H9 (cell line): ENCODE data around the gene ALOX5AP. TPM values are rescaled to one million over a fixed set of nuclear protein-coding genes. Genes with fewer than 3 reads are reported as not detected.

ENCODE experiments used
- DNase-seq: peaks from one replicate; pipeline ENCODE4 v3.0.0-alpha.2; 2017
- H2AFZ ChIP-seq: one replicate; pipeline ENCODE4 v1.6.1; 2013; ENCODE audit warnings: mild to moderate bottlenecking, low read length, control low read depth, moderate library complexity
- H2AK5ac ChIP-seq: 2 replicates; pipeline ENCODE4 v1.6.1; 2013; ENCODE audit warnings: low read length, control low read depth, mixed read lengths; ENCODE audit not compliant: insufficient read length
- H2BK120ac ChIP-seq: one replicate; pipeline ENCODE4 v1.6.1; 2013; ENCODE audit warnings: low read depth, mild to moderate bottlenecking, low read length, control low read depth, inconsistent platforms; ENCODE audit not compliant: poor library complexity, severe bottlenecking
- H2BK12ac ChIP-seq: 2 replicates; pipeline ENCODE4 v1.6.1; 2013; ENCODE audit warnings: low read length, control low read depth, mixed read lengths, low read depth; ENCODE audit not compliant: insufficient read length
- H2BK15ac ChIP-seq: 2 replicates; pipeline ENCODE4 v1.6.1; 2013; ENCODE audit warnings: low read depth, low read length, control low read depth
- H2BK20ac ChIP-seq: one replicate; pipeline ENCODE4 v1.6.1; 2013; ENCODE audit warnings: low read depth, mild to moderate bottlenecking, low read length, control low read depth, inconsistent platforms; ENCODE audit not compliant: poor library complexity, severe bottlenecking
- H2BK5ac ChIP-seq: 2 replicates; pipeline ENCODE4 v1.6.1; 2013; ENCODE audit warnings: low read length, control low read depth, mixed read lengths; ENCODE audit not compliant: insufficient read length
- H3K14ac ChIP-seq: 2 replicates; pipeline ENCODE4 v1.6.1; 2013; ENCODE audit warnings: low read length, control low read depth; ENCODE audit not compliant: insufficient read depth
- H3K18ac ChIP-seq: 2 replicates; pipeline ENCODE4 v1.6.1; 2013; ENCODE audit warnings: low read depth, mild to moderate bottlenecking, mixed read lengths, low read length, control low read depth; ENCODE audit not compliant: insufficient read length
- H3K23ac ChIP-seq: 2 replicates; pipeline ENCODE4 v1.6.1; 2013; ENCODE audit warnings: low read length, control low read depth, mixed read lengths, low read depth; ENCODE audit not compliant: insufficient read length
- H3K23me2 ChIP-seq: 2 replicates; pipeline ENCODE4 v1.6.1; 2013; ENCODE audit warnings: low read depth, mild to moderate bottlenecking, mixed read lengths, low read length, control low read depth; ENCODE audit not compliant: insufficient read length, poor library complexity, severe bottlenecking
- H3K27ac ChIP-seq: 2 replicates; pipeline ENCODE4 v1.5.1; 2013; ENCODE audit warnings: low read length, control low read depth, mixed read lengths, low read depth; ENCODE audit not compliant: insufficient read length
- H3K27me3 ChIP-seq: 2 replicates; pipeline ENCODE4 v1.6.1; 2013; ENCODE audit warnings: low read length, control low read depth, inconsistent platforms; ENCODE audit not compliant: insufficient read depth
- H3K4ac ChIP-seq: 2 replicates; pipeline ENCODE4 v1.6.1; 2013; ENCODE audit warnings: low read depth, mild to moderate bottlenecking, control low read depth, inconsistent platforms, low read length, moderate library complexity
- H3K4me1 ChIP-seq: 2 replicates; pipeline ENCODE4 v1.6.1; 2013; ENCODE audit warnings: low read length, control low read depth, inconsistent platforms; ENCODE audit not compliant: insufficient read depth
- H3K4me2 ChIP-seq: 2 replicates; pipeline ENCODE4 v1.6.1; 2013; ENCODE audit warnings: low read length, control low read depth, mixed read lengths; ENCODE audit not compliant: insufficient read length, insufficient read depth
- H3K56ac ChIP-seq: 2 replicates; pipeline ENCODE4 v1.6.1; 2013; ENCODE audit warnings: low read depth, mild to moderate bottlenecking, mixed read lengths, low read length, control low read depth; ENCODE audit not compliant: insufficient read length
- H3K79me1 ChIP-seq: 2 replicates; pipeline ENCODE4 v1.6.1; 2013; ENCODE audit warnings: low read depth, mild to moderate bottlenecking, moderate library complexity, low read length, control low read depth, inconsistent platforms; ENCODE audit not compliant: insufficient read depth, poor library complexity, severe bottlenecking
- H3K79me2 ChIP-seq: 2 replicates; pipeline ENCODE4 v1.6.1; 2013; ENCODE audit warnings: low read length, control low read depth, inconsistent platforms; ENCODE audit not compliant: insufficient read depth
- H3K9ac ChIP-seq: 2 replicates; pipeline ENCODE4 v1.6.1; 2013; ENCODE audit warnings: low read length, control low read depth, mixed read lengths; ENCODE audit not compliant: insufficient read length; ENCODE audit errors: extremely low read depth
- H3K9me3 ChIP-seq: one replicate; pipeline ENCODE4 v1.6.1; 2013; ENCODE audit warnings: low read depth, low read length, inconsistent platforms; ENCODE audit not compliant: control insufficient read depth
- H3T11ph ChIP-seq: one replicate; pipeline ENCODE4 v1.6.1; 2013; ENCODE audit warnings: mild to moderate bottlenecking, low read length, control low read depth, inconsistent platforms
- H4K20me1 ChIP-seq: one replicate; pipeline ENCODE4 v1.6.1; 2013; ENCODE audit not compliant: control insufficient read depth, insufficient read length, insufficient read depth
- H4K5ac ChIP-seq: 2 replicates; pipeline ENCODE4 v1.6.1; 2013; ENCODE audit warnings: low read depth, mild to moderate bottlenecking, mixed read lengths, low read length, control low read depth; ENCODE audit not compliant: insufficient read length
- H4K8ac ChIP-seq: replicated peaks from 2 replicates; pipeline ENCODE4 v1.6.1; 2013; ENCODE audit warnings: low read length, control low read depth, mixed read lengths, low read depth; ENCODE audit not compliant: insufficient read length
- H4K91ac ChIP-seq: 2 replicates; pipeline ENCODE4 v1.6.1; 2013; ENCODE audit warnings: low read depth, mild to moderate bottlenecking, moderate library complexity, mixed read lengths, low read length, control low read depth; ENCODE audit not compliant: insufficient read length
- H3K27ac Mint-ChIP-seq, 3 experiments: 2 replicates in 2 of 3; 3 replicates in 1 of 3; pipeline ENCODE4 v1.8.0; 2020 to 2021; ENCODE audit warnings: mixed read lengths in 3 of 3, mild to moderate bottlenecking in 1 of 3, moderate library complexity in 1 of 3
- H3K27me3 Mint-ChIP-seq: 2 replicates; pipeline ENCODE4 v1.8.0; 2021; ENCODE audit warnings: low read depth, mild to moderate bottlenecking, moderate library complexity, mixed read lengths
- H3K36me3 Mint-ChIP-seq, 3 experiments: 2 replicates in 2 of 3; 3 replicates in 1 of 3; pipeline ENCODE4 v1.8.0; 2020 to 2021; ENCODE audit warnings: low read depth in 3 of 3, mixed read lengths in 3 of 3; ENCODE audit not compliant: insufficient read depth in 1 of 3
- H3K4me1 Mint-ChIP-seq, 2 experiments: 2 replicates each; pipeline ENCODE4 v1.8.0; 2020; ENCODE audit warnings: mixed read lengths in 2 of 2
- H3K4me3 Mint-ChIP-seq, 2 experiments: 2 replicates in 1 of 2; 3 replicates in 1 of 2; pipeline ENCODE4 v1.8.0; 2020 to 2021; ENCODE audit warnings: mild to moderate bottlenecking in 2 of 2, mixed read lengths in 2 of 2, moderate library complexity in 1 of 2
- H3K9me3 Mint-ChIP-seq, 2 experiments: 2 replicates in 1 of 2; 3 replicates in 1 of 2; pipeline ENCODE4 v1.8.0; 2020; ENCODE audit warnings: mild to moderate bottlenecking in 2 of 2, mixed read lengths in 2 of 2, moderate library complexity in 1 of 2
- CTCF ChIP-seq: fragments of 200-600 bp; sonication (generic); conservative IDR thresholded peaks from 3 replicates; pipeline ENCODE4 v1.8.0; 2021; ENCODE audit warnings: antibody characterized with exemption, mild to moderate bottlenecking
- WGBS: extraction: QIAGEN DNeasy Blood & Tissue Kit; methylation state at CpG from one replicate; pipeline ENCODE4 v1.1.7; 2013; ENCODE audit warnings: missing lambda C conversion rate, low lambda C conversion rate, mixed read lengths; ENCODE audit not compliant: insufficient read length; ENCODE audit errors: extremely low coverage; 5-methylcytosine and 5-hydroxymethylcytosine counted together
- total RNA-seq: library from RNA; stranded (reverse); gene quantifications from 2 replicates; pipeline ENCODE4 v1.2.1, GENCODE V29; 2021

The ALOX5AP gene
- total RNA-seq, 1 experiment from 2014 or later, result not detected

DNA sequence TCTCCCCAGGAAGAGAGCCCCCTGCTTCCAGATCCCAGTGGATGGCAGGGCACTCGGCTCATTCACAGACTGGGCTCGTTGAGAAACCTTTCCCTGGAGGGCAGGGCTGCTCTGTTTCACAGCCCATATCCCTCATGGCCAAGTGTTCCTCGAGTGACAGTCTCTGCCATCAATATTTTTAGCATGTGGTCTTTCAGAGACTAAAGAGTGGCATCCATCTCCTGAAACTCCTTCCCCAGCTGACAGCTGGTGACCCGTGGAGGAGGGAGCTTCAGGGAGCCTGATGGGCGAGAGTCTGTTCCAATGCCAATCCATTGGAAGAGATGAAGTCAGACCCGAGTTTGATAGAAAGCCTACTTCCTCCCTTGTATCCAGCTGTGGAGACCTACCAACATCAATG lies 30.7 kb upstream of the ALOX5AP start:
- Histone ChIP-seq H4K20me1 (no peaks in the 10 kb centered on the region), H3K79me2 (no peaks in the 10 kb centered on the region), H2BK15ac (no peak overlapping the region), H4K5ac (no peak overlapping the region), H4K8ac (no peak overlapping the region), H3K18ac (no peak overlapping the region), H3K23ac (no peak overlapping the region), H3K9ac (no peak overlapping the region), H2AK5ac (no peak overlapping the region), H2BK12ac (no peak overlapping the region), H3K9me3 (no peaks in the 10 kb centered on the region), H2AFZ (no peak overlapping the region), H2BK120ac (no peak overlapping the region), H3K56ac (no peak overlapping the region), H3T11ph (no peak overlapping the region), H3K79me1 (no peaks in the 10 kb centered on the region), H3K23me2 (no peaks in the 10 kb centered on the region), H3K27ac (no peak overlapping the region), H4K91ac (no peak overlapping the region), H3K4me2 (no peak overlapping the region), H2BK20ac (no peak overlapping the region), H3K27me3 (no peaks in the 10 kb centered on the region), H3K4me1 (no peaks in the 10 kb centered on the region), H2BK5ac (no peak overlapping the region), H3K14ac (no peak overlapping the region), H3K4ac (no peak overlapping the region)
- no CpG with 5 or more reads among the region's 6 CpGs for WGBS
- Mint-ChIP-seq H3K36me3 (no peaks in the 10 kb centered on the region), H3K27ac (peak overlapping the region in 1 of 3 experiments; percentile 0; a peak in 1 of 7 replicates), H3K9me3 (no peaks in the 10 kb centered on the region), H3K27me3 (no peaks in the 10 kb centered on the region), H3K4me1 (peaks cover 3 to 6% of the 10 kb centered on the region in 2 experiments; a peak in 2 of 4 replicates), H3K4me3 (no peak overlapping the region)
- no peak for TF ChIP-seq CTCF
- DNase-seq, result no peak
